Karpas-422 (cell line): ENCODE data around the gene BAX. TPM values are rescaled to one million over a fixed set of nuclear protein-coding genes. Genes with fewer than 3 reads are reported as not detected.

Source experiments
- DNase-seq: peaks from one replicate; pipeline ENCODE4 v3.0.0-alpha.2; 2015
- H2AFZ ChIP-seq: fragments of 200-600 bp; sonication (generic); 2 replicates; pipeline ENCODE4 v1.6.1; 2014; ENCODE audit warnings: antibody characterized with exemption, low read length, mixed read lengths
- H3K27ac ChIP-seq: fragments of 200-600 bp; sonication (generic); 2 replicates; pipeline ENCODE4 v1.5.1; 2014; ENCODE audit warnings: mild to moderate bottlenecking, low read length, moderate library complexity
- H3K27me3 ChIP-seq: fragments of 200-600 bp; sonication (generic); 2 replicates; pipeline ENCODE4 v1.6.1; 2014; ENCODE audit warnings: low read length, mixed read lengths
- H3K36me3 ChIP-seq: fragments of 200-600 bp; sonication (generic); 2 replicates; pipeline ENCODE4 v1.6.1; 2014; ENCODE audit warnings: low read length, mixed read lengths; ENCODE audit not compliant: insufficient read depth
- H3K4me1 ChIP-seq: fragments of 200-600 bp; sonication (generic); 2 replicates; pipeline ENCODE4 v1.6.1; 2014; ENCODE audit warnings: mild to moderate bottlenecking, low read length, mixed read lengths
- H3K4me2 ChIP-seq: fragments of 200-600 bp; sonication (generic); 2 replicates; pipeline ENCODE4 v1.6.1; 2014; ENCODE audit warnings: low read length, low read depth, mild to moderate bottlenecking; ENCODE audit not compliant: poor library complexity, severe bottlenecking
- H3K4me3 ChIP-seq: fragments of 200-600 bp; sonication (generic); 2 replicates; pipeline ENCODE4 v1.5.1; 2014; ENCODE audit warnings: mild to moderate bottlenecking, antibody characterized with exemption, low read length, mixed read lengths
- H3K79me2 ChIP-seq: fragments of 200-600 bp; sonication (generic); 2 replicates; pipeline ENCODE4 v1.6.1; 2014; ENCODE audit warnings: mild to moderate bottlenecking, low read length, mixed read lengths
- H3K9ac ChIP-seq: fragments of 200-600 bp; sonication (generic); 2 replicates; pipeline ENCODE4 v1.6.0; 2014; ENCODE audit warnings: low read length
- H3K9me2 ChIP-seq: fragments of 200-600 bp; sonication (generic), shearing (Covaris generic); replicated peaks from 2 replicates; pipeline ENCODE4 v1.6.0; 2014; ENCODE audit warnings: mild to moderate bottlenecking, low read length, moderate library complexity; ENCODE audit not compliant: insufficient read depth
- H3K9me3 ChIP-seq: fragments of 300-700, 200-600 bp; sonication (generic); 2 replicates; pipeline ENCODE4 v1.6.1; 2014; ENCODE audit warnings: low read length, mixed read lengths
- H4K20me1 ChIP-seq: fragments of 200-600 bp; sonication (generic); 2 replicates; pipeline ENCODE4 v1.6.1; 2014; ENCODE audit warnings: mild to moderate bottlenecking, antibody characterized with exemption, low read length, low read depth; ENCODE audit not compliant: insufficient read depth
- total RNA-seq: library from RNA; depleted of rRNA; stranded (reverse); fragments of >200 nt; shearing (Covaris generic); gene quantifications from 2 replicates; pipeline ENCODE4 v1.2.3, GENCODE V29; 2014; ENCODE audit warnings: low replicate concordance

BAX gene
- total RNA-seq, 1 experiment from 2014 or later: 93.8 TPM

DNA sequence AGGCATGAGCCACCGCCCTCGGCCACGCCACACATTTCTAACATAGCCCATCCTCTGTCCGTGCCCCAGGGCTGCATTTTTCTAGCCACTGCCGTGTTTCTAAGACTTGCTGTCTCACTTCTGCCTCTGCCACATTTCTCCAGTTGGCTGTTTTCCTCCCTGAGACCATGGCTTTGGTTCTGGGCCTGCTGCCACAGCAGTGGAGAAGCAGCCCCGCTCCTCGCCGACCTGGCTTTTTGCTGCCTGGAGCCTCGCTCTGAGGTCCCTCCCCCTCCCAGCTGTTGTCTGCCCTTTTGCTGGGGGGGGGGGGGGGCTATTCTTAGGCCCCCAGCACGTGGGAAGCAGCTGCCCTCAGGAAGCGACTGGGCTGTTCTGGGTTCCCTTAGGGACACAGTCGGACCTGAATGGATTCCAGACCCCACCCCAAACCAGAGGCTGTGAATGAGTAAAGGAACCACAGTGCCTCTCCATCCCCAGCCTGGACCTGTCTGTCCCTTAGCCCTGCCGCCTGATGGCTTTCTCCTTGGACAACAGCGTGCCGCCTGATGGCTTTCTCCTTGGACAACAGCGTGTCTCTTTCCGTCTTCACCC, 35.1 kb downstream of the BAX start:
- Histone ChIP-seq H3K36me3 (peaks cover 11% of the 10 kb centered on the region), H3K9me3 (no peaks in the 10 kb centered on the region), H3K4me1 (peaks cover 16% of the 10 kb centered on the region), H3K27ac (no peak overlapping the region), H3K79me2 (peaks cover 42% of the 10 kb centered on the region), H2AFZ (no peak overlapping the region), H4K20me1 (peaks cover 6% of the 10 kb centered on the region; the same call in 1 of the 2 replicates), H3K9ac (no peak overlapping the region), H3K4me2 (no peak overlapping the region), H3K4me3 (no peak overlapping the region), H3K27me3 (no peaks in the 10 kb centered on the region), H3K9me2 (no peaks in the 10 kb centered on the region)
- no peak for DNase-seq

DNA sequence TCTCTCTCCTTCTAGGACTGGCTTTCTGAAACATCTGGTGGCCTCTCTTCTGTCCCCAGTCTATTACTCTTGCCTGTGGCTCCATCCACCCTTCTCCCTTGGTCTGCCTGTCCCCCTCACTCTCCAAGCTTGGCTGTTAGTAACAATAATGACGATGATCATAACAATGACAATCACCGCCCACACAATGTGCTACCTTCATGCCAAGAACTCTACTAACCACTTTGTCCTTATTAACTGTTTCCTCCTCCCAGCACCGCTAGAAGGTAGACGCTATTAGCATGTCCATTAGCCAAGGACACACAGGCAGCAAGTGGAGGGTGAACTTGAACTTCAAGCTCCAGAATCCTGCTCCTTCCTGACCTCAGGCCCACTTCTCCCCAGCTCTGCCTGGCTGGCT, 35.7 kb downstream of the BAX start:
- no peaks in the 10 kb centered on the region for H3K27me3 ChIP-seq
- no peak overlapping the region for H2AFZ ChIP-seq
- H3K4me2 ChIP-seq: no peak overlapping the region
- H3K27ac ChIP-seq: no peak overlapping the region
- no peaks in the 10 kb centered on the region for H3K9me3 ChIP-seq
- no peak overlapping the region for H3K4me3 ChIP-seq
- no peaks in the 10 kb centered on the region for H3K9me2 ChIP-seq
- no peak overlapping the region for H3K9ac ChIP-seq
- DNase-seq: no peak
- peaks cover 48% of the 10 kb centered on the region for H3K79me2 ChIP-seq
- H3K36me3 ChIP-seq: peaks cover 5% of the 10 kb centered on the region
- H3K4me1 ChIP-seq: peaks cover 22% of the 10 kb centered on the region
- H4K20me1 ChIP-seq: peaks cover 12% of the 10 kb centered on the region; the same call in 1 of the 2 replicates

DNA sequence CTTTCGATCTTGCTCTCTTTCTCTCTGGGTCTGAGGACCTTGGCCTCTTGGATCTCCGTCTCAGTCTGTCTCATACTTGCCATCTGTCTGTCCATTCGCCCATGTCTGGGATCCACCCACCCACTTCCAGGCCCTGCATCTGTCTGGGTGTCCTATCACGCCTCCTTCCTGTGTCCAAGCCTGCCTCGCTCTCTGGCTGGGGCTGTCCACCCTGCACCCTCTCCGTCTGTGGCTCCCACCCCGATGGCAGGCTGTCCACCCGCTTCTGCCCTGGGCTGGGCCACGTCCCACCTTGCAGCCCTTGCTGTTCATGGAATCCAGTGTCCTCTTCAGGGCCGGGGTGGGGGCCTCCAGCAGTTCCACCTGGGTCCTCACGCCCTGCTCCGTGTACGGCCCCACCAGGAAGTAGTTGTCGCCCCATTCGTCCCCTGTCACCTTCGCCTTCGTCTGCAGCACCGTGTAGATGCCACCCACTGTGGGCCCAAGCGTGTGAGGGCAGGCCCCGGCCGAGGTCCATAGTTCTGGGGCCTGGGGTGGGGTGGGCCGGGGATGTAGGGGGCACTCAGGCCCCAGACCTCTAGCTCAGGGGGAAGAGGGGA, 36.4 kb downstream of the BAX start:
- Histone ChIP-seq H3K4me2 (peak overlapping the region; percentile 86), H3K4me3 (peak overlapping the region; percentile 87), H3K27me3 (no peaks in the 10 kb centered on the region), H3K4me1 (peaks cover 23% of the 10 kb centered on the region), H3K9me2 (no peaks in the 10 kb centered on the region), H3K36me3 (no peaks in the 10 kb centered on the region; the same call in none of the 2 replicates), H4K20me1 (peaks cover 13% of the 10 kb centered on the region; the same call in 1 of the 2 replicates), H3K27ac (no peak overlapping the region), H2AFZ (no peak overlapping the region), H3K79me2 (peaks cover 55% of the 10 kb centered on the region), H3K9me3 (no peaks in the 10 kb centered on the region), H3K9ac (peak overlapping the region; percentile 91)
- no peak for DNase-seq

DNA sequence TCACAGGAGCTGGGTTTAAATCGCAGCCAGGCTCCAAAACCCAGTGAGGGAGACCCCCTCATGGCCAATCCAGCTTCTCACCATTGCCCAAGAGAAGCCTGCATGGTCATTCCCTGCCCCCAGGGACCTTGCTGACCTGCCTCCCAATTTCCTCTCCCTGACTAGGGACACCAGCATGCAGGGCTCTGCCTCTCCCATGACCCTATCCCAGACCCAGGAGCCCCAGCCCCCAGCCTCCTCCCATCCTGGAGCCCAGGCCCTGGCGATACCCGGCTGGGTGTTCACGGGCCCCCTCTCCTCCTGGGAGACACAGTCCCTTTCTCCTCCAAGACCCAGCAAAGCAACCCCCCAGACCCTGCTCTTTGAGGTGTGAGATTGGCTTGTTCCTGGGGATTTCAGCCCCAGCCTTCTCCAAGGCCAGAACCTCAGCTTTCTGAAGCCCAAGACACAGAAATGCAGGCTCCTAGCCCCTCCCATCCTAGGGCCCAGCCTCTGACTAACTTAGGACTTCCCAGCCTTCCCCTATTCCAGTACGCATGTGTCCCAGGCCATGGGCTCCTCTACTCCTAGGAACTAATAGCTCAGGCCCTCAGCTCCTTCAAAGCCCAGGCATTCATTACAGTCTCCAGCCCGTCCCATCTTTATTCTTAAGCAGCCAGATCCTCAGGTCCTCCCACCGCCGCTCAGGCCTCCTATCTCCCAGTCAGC, 37.4 kb downstream of the BAX start:
- Histone ChIP-seq H3K9me3 (no peaks in the 10 kb centered on the region), H3K27ac (peak overlapping the region; percentile 46; the same call in 1 of the 2 replicates), H3K9me2 (no peaks in the 10 kb centered on the region), H4K20me1 (peaks cover 14% of the 10 kb centered on the region), H3K36me3 (no peaks in the 10 kb centered on the region; the same call in none of the 2 replicates), H3K27me3 (no peaks in the 10 kb centered on the region), H3K79me2 (peaks cover 63% of the 10 kb centered on the region), H2AFZ (peak overlapping the region; percentile 33; the same call in 1 of the 2 replicates), H3K4me1 (peaks cover 23% of the 10 kb centered on the region), H3K4me3 (peak overlapping the region; percentile 87), H3K9ac (peak overlapping the region; percentile 91), H3K4me2 (peak overlapping the region; percentile 86)
- DNase-seq: peak; percentile 70

DNA sequence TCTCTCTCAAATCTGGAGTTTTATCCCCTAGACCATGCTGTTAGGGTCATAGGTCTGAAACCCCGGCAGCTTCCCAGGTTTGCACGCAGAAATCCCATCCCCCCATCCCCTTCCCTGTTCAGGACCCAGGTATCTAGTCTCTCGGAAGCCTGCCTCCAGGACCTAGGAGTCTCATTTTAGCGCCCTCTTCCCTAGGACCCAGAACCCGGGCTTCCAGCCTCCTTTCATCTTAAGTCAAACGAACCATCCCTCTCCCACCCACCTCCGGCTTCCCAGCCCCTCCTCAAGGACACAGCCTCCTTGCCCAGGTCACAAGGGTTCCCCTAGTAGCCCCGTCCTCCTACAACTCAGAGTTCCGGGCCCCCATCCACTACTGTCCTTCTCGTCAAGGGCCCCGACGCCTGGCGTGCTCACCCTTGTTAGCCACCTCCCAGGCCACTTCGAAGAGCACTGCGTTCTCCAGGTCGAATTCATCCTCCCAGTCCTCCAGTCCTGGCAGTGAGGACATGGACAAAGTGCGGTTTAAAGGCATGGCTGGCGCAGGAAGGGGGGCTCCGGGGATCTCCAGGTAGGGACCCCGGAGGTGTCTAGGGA, 38.0 kb downstream of the BAX start:
- Histone ChIP-seq H3K79me2 (peaks cover 68% of the 10 kb centered on the region), H3K9ac (peak overlapping the region; percentile 91), H4K20me1 (peaks cover 18% of the 10 kb centered on the region), H3K4me1 (peaks cover 23% of the 10 kb centered on the region), H3K9me2 (no peaks in the 10 kb centered on the region), H3K36me3 (no peaks in the 10 kb centered on the region), H3K4me2 (peak overlapping the region; percentile 86), H3K27me3 (no peaks in the 10 kb centered on the region), H3K4me3 (peak overlapping the region; percentile 87), H3K27ac (peak overlapping the region; percentile 46; the same call in 1 of the 2 replicates), H3K9me3 (no peaks in the 10 kb centered on the region), H2AFZ (peak overlapping the region; percentile 33; the same call in 1 of the 2 replicates)
- DNase-seq: peak; percentile 74

DNA sequence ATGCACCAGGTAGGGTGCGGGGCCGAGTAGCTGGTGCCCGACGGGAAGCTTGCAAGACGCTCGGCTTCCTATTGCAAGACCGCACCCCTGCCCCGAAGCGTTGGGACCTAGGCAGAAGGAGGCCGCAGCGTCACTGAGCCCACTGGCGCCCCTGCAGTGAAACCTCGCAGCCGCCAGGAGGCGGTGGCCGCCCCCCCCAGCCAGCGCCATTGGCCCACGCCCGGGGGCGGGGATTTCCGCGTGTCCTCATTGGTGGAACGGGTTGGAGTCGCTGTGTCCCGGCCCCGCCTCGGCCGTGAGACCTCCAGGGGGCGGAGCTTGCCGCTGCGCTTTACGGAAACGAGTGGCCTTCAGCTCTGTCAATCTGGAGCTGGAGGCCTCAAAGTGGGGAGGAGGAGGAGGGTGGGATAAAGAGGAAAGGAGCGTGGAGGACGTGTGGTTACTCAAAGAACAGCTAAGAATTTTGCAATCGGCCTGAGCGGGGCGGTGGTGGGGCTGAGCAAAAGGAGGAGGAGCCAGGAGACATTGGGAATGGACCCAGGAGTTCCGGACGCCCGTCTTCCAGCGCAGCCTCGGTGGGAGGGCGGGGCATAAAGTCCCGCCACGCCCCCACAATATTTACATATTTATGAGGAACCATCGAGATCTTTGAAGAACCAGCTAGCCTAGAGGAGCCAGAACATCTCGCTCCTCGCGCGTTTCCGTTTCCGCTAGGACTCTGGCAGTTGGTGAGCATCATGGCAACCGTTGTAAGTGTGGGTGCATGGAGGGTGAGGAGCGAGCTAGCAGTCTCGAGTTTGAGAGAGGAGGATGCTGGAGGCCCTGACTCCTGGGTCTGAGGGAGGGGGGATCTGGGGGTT, 38.7 kb downstream of the BAX start, which contains the start of the genes GYS1 and RUVBL2:
GYS1 (minus strand) TSS at position 135 of the 860 bp plus-strand sequence. CDS start 197 bp downstream, outside the sequence.
RUVBL2 (plus strand) TSS at position 713 of the 860 bp plus-strand sequence; CDS start at position 738, 25 bp downstream.
- Histone ChIP-seq H3K9ac (peak within 1 kb of the TSS; percentile 91), H3K79me2 (peaks cover 75% of the 10 kb centered on the region), H4K20me1 (peaks cover 24% of the 10 kb centered on the region), H3K4me3 (peak within 1 kb of the TSS; percentile 87), H3K9me3 (no peaks in the 10 kb centered on the region), H3K27ac (peak within 1 kb of the TSS; percentile 76), H3K4me1 (peaks cover 23% of the 10 kb centered on the region), H3K9me2 (no peaks in the 10 kb centered on the region), H3K4me2 (peak within 1 kb of the TSS; percentile 86), H2AFZ (peak within 1 kb of the TSS; percentile 33; the same call in 1 of the 2 replicates), H3K27me3 (no peaks in the 10 kb centered on the region), H3K36me3 (no peaks in the 10 kb centered on the region)
- DNase-seq: peak; percentile 100

DNA sequence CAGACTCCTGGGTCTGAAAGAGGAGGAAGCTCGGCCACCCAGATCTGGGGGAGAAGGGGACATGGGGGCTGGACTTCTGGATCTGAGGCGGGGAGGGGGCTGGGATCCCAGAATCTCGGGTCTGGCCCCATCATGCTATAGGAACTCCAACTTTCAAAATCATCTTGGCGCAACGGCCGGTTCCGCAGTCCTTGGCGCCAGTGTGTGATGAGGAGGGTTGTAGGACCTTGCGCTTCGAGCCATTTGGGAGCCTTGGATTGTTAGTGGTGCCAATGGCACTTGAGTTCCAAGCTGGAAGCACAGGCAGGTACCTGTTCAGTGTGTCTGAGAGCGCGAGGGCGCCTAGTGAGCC, 39.3 kb downstream of the BAX start:
- Histone ChIP-seq H3K4me2 (peak overlapping the region; percentile 84), H3K9me2 (no peaks in the 10 kb centered on the region), H2AFZ (no peak overlapping the region), H3K27me3 (no peaks in the 10 kb centered on the region), H3K79me2 (peaks cover 76% of the 10 kb centered on the region), H4K20me1 (peaks cover 24% of the 10 kb centered on the region), H3K4me1 (peaks cover 23% of the 10 kb centered on the region), H3K36me3 (no peaks in the 10 kb centered on the region), H3K4me3 (peak overlapping the region; percentile 87), H3K9ac (peak overlapping the region; percentile 87), H3K27ac (peak overlapping the region; percentile 76), H3K9me3 (no peaks in the 10 kb centered on the region)
- DNase-seq: peak; percentile 54
